ENCODE measurements around the gene WWTR1.

WWTR1 gene

DNA sequence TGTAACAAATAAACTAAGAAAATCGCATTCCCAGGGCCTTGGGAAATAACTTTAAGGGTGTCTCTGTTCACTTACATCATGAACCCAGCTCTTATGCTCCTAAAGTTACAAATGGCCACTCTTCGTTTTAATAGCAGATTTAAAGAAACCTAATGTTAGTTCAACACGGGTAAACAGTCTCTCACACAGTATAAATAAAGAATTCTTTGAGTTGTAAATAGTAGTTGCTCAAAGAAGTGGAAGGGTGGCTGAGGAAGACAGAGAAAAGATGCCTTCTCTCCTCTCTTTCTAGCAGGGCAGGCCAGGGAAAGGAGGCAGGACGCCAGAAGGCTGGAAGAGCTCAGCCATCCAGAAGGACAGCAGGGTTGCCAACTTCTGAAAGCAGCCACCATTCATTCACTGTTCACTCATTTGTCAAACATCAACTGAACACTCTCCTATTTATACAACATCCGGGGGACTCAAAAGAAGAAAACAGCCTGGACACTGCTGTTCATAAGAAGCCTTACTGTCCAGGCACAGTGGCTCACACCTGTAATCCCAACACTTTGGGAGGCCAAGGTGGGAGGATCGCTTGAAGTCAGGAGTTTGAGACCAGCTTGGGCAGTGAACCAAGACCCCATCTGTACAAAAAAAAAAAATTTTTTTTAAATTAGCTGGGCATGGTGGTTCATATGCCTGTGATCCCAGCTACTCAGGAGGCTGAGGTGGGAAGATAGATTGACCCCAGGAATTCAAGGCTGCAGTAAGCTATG, 47.3 kb downstream of the WWTR1 start:
- Histone ChIP-seq H4K20me1 (ENCODE audit: insufficient read depth, low read length) (no peaks in the 10 kb centered on the region), H3K9me2 (ENCODE audit: low read depth, low read length) (no peaks in the 10 kb centered on the region), H3K4me1 (ENCODE audit: insufficient read depth, low read length, severe bottlenecking) (no peaks in the 10 kb centered on the region), H3K27me3 (ENCODE audit: insufficient read depth, low read length) (no peaks in the 10 kb centered on the region), H3K9me3 (ENCODE audit: low read length) (no peaks in the 10 kb centered on the region), H2AFZ (ENCODE audit: low read length) (no peak overlapping the region), H3F3A (ENCODE audit: insufficient read depth, low read length) (no peaks in the 10 kb centered on the region), H3K4me3 (ENCODE audit: low read depth, low read length, poor library complexity, severe bottlenecking) (no peak overlapping the region), H3K36me3 (ENCODE audit: insufficient read depth, low read length) (no peaks in the 10 kb centered on the region), H3K79me2 (ENCODE audit: insufficient read depth, low read length) (no peaks in the 10 kb centered on the region), H3K27ac (ENCODE audit: low read depth, low read length, poor library complexity, severe bottlenecking) (no peak overlapping the region), H3K9ac (ENCODE audit: low read length) (no peak overlapping the region), H3K4me2 (ENCODE audit: low read length) (no peak overlapping the region)
- TF ChIP-seq, protein P1, sequence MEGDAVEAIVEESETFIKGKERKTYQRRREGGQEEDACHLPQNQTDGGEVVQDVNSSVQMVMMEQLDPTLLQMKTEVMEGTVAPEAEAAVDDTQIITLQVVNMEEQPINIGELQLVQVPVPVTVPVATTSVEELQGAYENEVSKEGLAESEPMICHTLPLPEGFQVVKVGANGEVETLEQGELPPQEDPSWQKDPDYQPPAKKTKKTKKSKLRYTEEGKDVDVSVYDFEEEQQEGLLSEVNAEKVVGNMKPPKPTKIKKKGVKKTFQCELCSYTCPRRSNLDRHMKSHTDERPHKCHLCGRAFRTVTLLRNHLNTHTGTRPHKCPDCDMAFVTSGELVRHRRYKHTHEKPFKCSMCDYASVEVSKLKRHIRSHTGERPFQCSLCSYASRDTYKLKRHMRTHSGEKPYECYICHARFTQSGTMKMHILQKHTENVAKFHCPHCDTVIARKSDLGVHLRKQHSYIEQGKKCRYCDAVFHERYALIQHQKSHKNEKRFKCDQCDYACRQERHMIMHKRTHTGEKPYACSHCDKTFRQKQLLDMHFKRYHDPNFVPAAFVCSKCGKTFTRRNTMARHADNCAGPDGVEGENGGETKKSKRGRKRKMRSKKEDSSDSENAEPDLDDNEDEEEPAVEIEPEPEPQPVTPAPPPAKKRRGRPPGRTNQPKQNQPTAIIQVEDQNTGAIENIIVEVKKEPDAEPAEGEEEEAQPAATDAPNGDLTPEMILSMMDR (IDR thresholded peaks at IDR 0.05; ENCODE audit: low read length) = no peak
- TF ChIP-seq EZH2 (IDR thresholded peaks at IDR 0.05; ENCODE audit: borderline replicate concordance, low read length) = no peak

DNA sequence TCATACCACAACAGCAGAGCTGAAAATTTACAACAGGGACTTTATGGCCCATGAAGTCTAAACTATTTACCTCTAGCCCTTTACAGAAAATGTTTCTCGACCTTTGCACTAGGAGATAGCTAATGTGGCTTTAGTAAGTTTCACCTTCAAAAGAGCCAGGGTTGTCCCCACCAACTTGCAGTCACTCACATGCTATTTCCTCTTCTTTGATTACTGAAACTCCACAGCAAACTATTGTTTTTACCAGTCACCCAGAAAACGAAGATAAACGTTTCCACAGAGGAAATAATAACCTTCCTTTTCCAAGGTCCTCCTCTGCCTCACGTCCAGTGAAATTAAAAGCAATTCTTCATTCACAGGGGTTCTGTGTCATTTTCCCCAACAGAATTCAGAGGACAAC, 48.2 kb downstream of the WWTR1 start:
- H3K4me1 ChIP-seq (ENCODE audit: insufficient read depth, low read length, severe bottlenecking) = no peaks in the 10 kb centered on the region
- H3K4me2 ChIP-seq (ENCODE audit: low read length) = no peak overlapping the region
- TF ChIP-seq, protein P1 (IDR thresholded peaks at IDR 0.05; ENCODE audit: low read length) = no peak
- no peak for TF ChIP-seq EZH2 (IDR thresholded peaks at IDR 0.05; ENCODE audit: borderline replicate concordance, low read length)

DNA sequence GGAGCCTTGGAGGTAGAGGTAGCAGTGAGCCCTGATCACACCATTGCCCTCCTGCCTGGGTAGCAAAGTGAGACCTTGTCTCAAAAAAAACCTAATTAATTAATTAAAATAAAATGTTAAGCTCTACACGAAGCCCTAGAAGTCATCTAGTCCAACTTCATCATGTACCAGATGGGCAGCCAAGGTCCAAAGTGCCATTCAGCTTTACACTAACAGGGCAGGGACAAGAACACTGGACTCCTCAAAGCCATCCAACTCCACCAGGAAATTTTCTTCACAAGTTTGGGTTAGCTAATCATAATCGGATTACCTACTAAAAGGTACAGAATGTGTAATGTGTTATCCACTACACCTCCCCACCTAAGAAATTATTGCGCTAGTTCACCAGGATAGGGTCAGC, 48.8 kb downstream of the WWTR1 start:
- H3K4me2 ChIP-seq (ENCODE audit: low read length) = no peak overlapping the region
- no peaks in the 10 kb centered on the region for H3K9me3 ChIP-seq (ENCODE audit: low read length)
- H3K9ac ChIP-seq (ENCODE audit: low read length) = no peak overlapping the region
- TF ChIP-seq, protein P1 (IDR thresholded peaks at IDR 0.05; ENCODE audit: low read length) = no peak
- TF ChIP-seq EZH2 (IDR thresholded peaks at IDR 0.05; ENCODE audit: borderline replicate concordance, low read length) = no peak
- no peaks in the 10 kb centered on the region for H3F3A ChIP-seq (ENCODE audit: insufficient read depth, low read length)
- no peak overlapping the region for H3K4me3 ChIP-seq (ENCODE audit: low read depth, low read length, poor library complexity, severe bottlenecking)
- no peaks in the 10 kb centered on the region for H3K4me1 ChIP-seq (ENCODE audit: insufficient read depth, low read length, severe bottlenecking)
- H3K36me3 ChIP-seq (ENCODE audit: insufficient read depth, low read length) = no peaks in the 10 kb centered on the region
- no peaks in the 10 kb centered on the region for H3K79me2 ChIP-seq (ENCODE audit: insufficient read depth, low read length)
- H4K20me1 ChIP-seq (ENCODE audit: insufficient read depth, low read length) = no peaks in the 10 kb centered on the region
- H3K9me2 ChIP-seq (ENCODE audit: low read depth, low read length) = no peaks in the 10 kb centered on the region
- H2AFZ ChIP-seq (ENCODE audit: low read length) = no peak overlapping the region
- no peaks in the 10 kb centered on the region for H3K27me3 ChIP-seq (ENCODE audit: insufficient read depth, low read length)
- H3K27ac ChIP-seq (ENCODE audit: low read depth, low read length, poor library complexity, severe bottlenecking) = no peak overlapping the region

More for the DNA sequence above, 48.2 kb downstream of the WWTR1 start:
- Histone ChIP-seq H3K79me2 (ENCODE audit: insufficient read depth, low read length) (no peaks in the 10 kb centered on the region), H3K36me3 (ENCODE audit: insufficient read depth, low read length) (no peaks in the 10 kb centered on the region), H3K27me3 (ENCODE audit: insufficient read depth, low read length) (no peaks in the 10 kb centered on the region), H3K9me3 (ENCODE audit: low read length) (no peaks in the 10 kb centered on the region), H3K4me3 (ENCODE audit: low read depth, low read length, poor library complexity, severe bottlenecking) (no peak overlapping the region), H2AFZ (ENCODE audit: low read length) (no peak overlapping the region), H4K20me1 (ENCODE audit: insufficient read depth, low read length) (no peaks in the 10 kb centered on the region), H3F3A (ENCODE audit: insufficient read depth, low read length) (no peaks in the 10 kb centered on the region), H3K27ac (ENCODE audit: low read depth, low read length, poor library complexity, severe bottlenecking) (no peak overlapping the region), H3K9ac (ENCODE audit: low read length) (no peak overlapping the region), H3K9me2 (ENCODE audit: low read depth, low read length) (no peaks in the 10 kb centered on the region)

Data from OCI-LY1 (cell line).